GM06990 (cell line): ENCODE measurements around the gene TSPAN1.

Source experiments
- DNase-seq: peaks from one replicate; pipeline ENCODE4 v3.0.0-alpha.2; 2011; ENCODE audit not compliant: insufficient read length; ENCODE audit errors: extremely low read depth
- H3K27me3 ChIP-seq: replicated peaks from 2 replicates; pipeline ENCODE4 v1.6.0; 2011; ENCODE audit warnings: low read length; ENCODE audit not compliant: control insufficient read depth, insufficient read depth
- H3K36me3 ChIP-seq: 2 replicates; pipeline ENCODE4 v1.5.1; 2011; ENCODE audit warnings: low read length; ENCODE audit not compliant: control insufficient read depth, insufficient read depth
- H3K4me3 ChIP-seq: replicated peaks from 2 replicates; pipeline ENCODE4 v1.5.1; 2011; ENCODE audit warnings: low read depth, mild to moderate bottlenecking, control low read depth, low read length
- CTCF ChIP-seq: IDR thresholded peaks from 2 replicates; pipeline ENCODE4 v1.5.1; 2011; ENCODE audit warnings: low read length, control low read depth, mild to moderate bottlenecking, inconsistent platforms; ENCODE audit not compliant: insufficient read depth, poor library complexity, severe bottlenecking

Gene TSPAN1

GRCh38 chr1:46166521-46167462, 8.1 kb upstream of the TSPAN1 start:
- DNase-seq, result peak; percentile 48
- no peaks in the 10 kb centered on the region for H3K36me3 ChIP-seq
- H3K4me3 ChIP-seq, result peak overlapping the region; percentile 47
- no peak for TF ChIP-seq CTCF
- no peaks in the 10 kb centered on the region for H3K27me3 ChIP-seq

GRCh38 chr1:46168477-46168876, 6.4 kb upstream of the TSPAN1 start:
- H3K36me3 ChIP-seq, result no peaks in the 10 kb centered on the region
- no peak for TF ChIP-seq CTCF
- H3K4me3 ChIP-seq, result no peak overlapping the region
- H3K27me3 ChIP-seq, result no peaks in the 10 kb centered on the region
- DNase-seq, result no peak

- no peak overlapping the region for H3K4me3 ChIP-seq
- H3K27me3 ChIP-seq, result no peaks in the 10 kb centered on the region
- TF ChIP-seq CTCF, result no peak
These were observed 5.0 kb upstream of the TSPAN1 start for GRCh38 chr1:46169811-46170454.

GRCh38 chr1:46171351-46171750, 3.5 kb upstream of the TSPAN1 start:
- H3K4me3 ChIP-seq, result no peak overlapping the region
- no peak for DNase-seq
- TF ChIP-seq CTCF, result no peak
- no peaks in the 10 kb centered on the region for H3K27me3 ChIP-seq
- no peaks in the 10 kb centered on the region for H3K36me3 ChIP-seq

More at GRCh38 chr1:46169811-46170454, 5.0 kb upstream of the TSPAN1 start:
- DNase-seq, result no peak
- no peaks in the 10 kb centered on the region for H3K36me3 ChIP-seq

- DNase-seq, result no peak
- Histone ChIP-seq H3K27me3 (no peaks in the 10 kb centered on the region), H3K4me3 (no peak overlapping the region), H3K36me3 (no peaks in the 10 kb centered on the region)
- TF ChIP-seq CTCF, result no peak
These were observed 3.0 kb upstream of the TSPAN1 start for GRCh38 chr1:46171871-46172270.
